ENCODE measurements around the gene FBXW11.

The FBXW11 gene

GRCh38 chr5:171999100-171999499 lies 7.3 kb downstream of the FBXW11 start:
- Histone ChIP-seq H3K36me3 (ENCODE audit: insufficient read depth) (no peaks in the 10 kb centered on the region), H3K4me3 (IDR thresholded peaks at IDR 0.05; ENCODE audit: insufficient read depth, low read depth, low read length) (no peak overlapping the region), H3K4me2 (no peak overlapping the region), H4K20me1 (ENCODE audit: insufficient read depth) (no peaks in the 10 kb centered on the region), H3K4me1 (ENCODE audit: low read depth, poor library complexity, severe bottlenecking) (peaks cover 9% of the 10 kb centered on the region), H3K27me3 (ENCODE audit: insufficient read depth, low read depth) (no peaks in the 10 kb centered on the region), H3K27ac (no peak overlapping the region), H3K9ac (no peak overlapping the region), H2AFZ (ENCODE audit: low read depth) (no peak overlapping the region), H3K79me2 (ENCODE audit: insufficient read depth, low read depth) (peaks cover 35% of the 10 kb centered on the region; the same call in 1 of the 2 replicates)
- TF ChIP-seq CTCF (conservative IDR thresholded peaks at IDR 0.05; ENCODE audit: low read depth, low read length): no peak

GRCh38 chr5:171997011-171997410 lies 9.4 kb downstream of the FBXW11 start:
- Histone ChIP-seq H3K4me2 (no peak overlapping the region), H3K79me2 (ENCODE audit: insufficient read depth, low read depth) (peaks cover 19% of the 10 kb centered on the region; the same call in 1 of the 2 replicates), H4K20me1 (ENCODE audit: insufficient read depth) (no peaks in the 10 kb centered on the region), H3K9ac (no peak overlapping the region), H3K27ac (no peak overlapping the region), H3K4me3 (IDR thresholded peaks at IDR 0.05; ENCODE audit: insufficient read depth, low read depth, low read length) (no peak overlapping the region), H3K27me3 (ENCODE audit: insufficient read depth, low read depth) (no peaks in the 10 kb centered on the region), H3K4me1 (ENCODE audit: low read depth, poor library complexity, severe bottlenecking) (no peaks in the 10 kb centered on the region), H3K36me3 (ENCODE audit: insufficient read depth) (no peaks in the 10 kb centered on the region), H2AFZ (ENCODE audit: low read depth) (no peak overlapping the region)
- TF ChIP-seq CTCF (conservative IDR thresholded peaks at IDR 0.05; ENCODE audit: low read depth, low read length): no peak

- Histone ChIP-seq H3K4me3 (IDR thresholded peaks at IDR 0.05; ENCODE audit: insufficient read depth, low read depth, low read length) (no peak overlapping the region), H3K27me3 (ENCODE audit: insufficient read depth, low read depth) (no peaks in the 10 kb centered on the region), H2AFZ (ENCODE audit: low read depth) (no peak overlapping the region), H3K9ac (no peak overlapping the region), H3K27ac (no peak overlapping the region), H3K36me3 (ENCODE audit: insufficient read depth) (no peaks in the 10 kb centered on the region), H3K4me2 (no peak overlapping the region), H4K20me1 (ENCODE audit: insufficient read depth) (no peaks in the 10 kb centered on the region), H3K79me2 (ENCODE audit: insufficient read depth, low read depth) (no peaks in the 10 kb centered on the region; the same call in 1 of the 2 replicates), H3K4me1 (ENCODE audit: low read depth, poor library complexity, severe bottlenecking) (no peaks in the 10 kb centered on the region)
- TF ChIP-seq CTCF (conservative IDR thresholded peaks at IDR 0.05; ENCODE audit: low read depth, low read length): no peak
These were observed 13.6 kb downstream of the FBXW11 start for GRCh38 chr5:171992813-171993212.

- Histone ChIP-seq H3K36me3 (ENCODE audit: insufficient read depth) (no peaks in the 10 kb centered on the region), H2AFZ (ENCODE audit: low read depth) (no peak overlapping the region), H3K4me1 (ENCODE audit: low read depth, poor library complexity, severe bottlenecking) (no peaks in the 10 kb centered on the region), H3K27ac (no peak overlapping the region), H3K4me3 (IDR thresholded peaks at IDR 0.05; ENCODE audit: insufficient read depth, low read depth, low read length) (no peak overlapping the region), H3K9ac (no peak overlapping the region), H3K79me2 (ENCODE audit: insufficient read depth, low read depth) (0 out of 2 replicates have a peak, but pooled peaks cover 2% of the 10 kb centered on the region), H4K20me1 (ENCODE audit: insufficient read depth) (no peaks in the 10 kb centered on the region), H3K27me3 (ENCODE audit: insufficient read depth, low read depth) (no peaks in the 10 kb centered on the region), H3K4me2 (no peak overlapping the region)
- TF ChIP-seq CTCF (conservative IDR thresholded peaks at IDR 0.05; ENCODE audit: low read depth, low read length): no peak
These were observed 14.1 kb downstream of the FBXW11 start for GRCh38 chr5:171992305-171992704.

Measured in KMS-11 (cell line).